Transverse colon (tissue), 4 donors: ENCODE measurements around the gene PI3. TPM values are rescaled to one million over a fixed set of nuclear protein-coding genes. Genes with fewer than 3 reads are reported as not detected.

Source experiments
- DNase-seq: peaks from one replicate; pipeline ENCODE4 v3.0.0-alpha.2; 2019
- H3K27ac ChIP-seq, 4 donors: fragments of 200-600 bp; sonication (generic); 2 replicates each; pipeline ENCODE4 v1.5.1; 2016 to 2018; ENCODE audit warnings: inconsistent platforms in 4 of 4
- H3K27me3 ChIP-seq: fragments of 200-600 bp; sonication (generic); 2 replicates; pipeline ENCODE4 v1.5.1; 2017; ENCODE audit warnings: inconsistent platforms
- H3K36me3 ChIP-seq, 4 donors: fragments of 200-600 bp; sonication (generic); 2 replicates each; pipeline ENCODE4 v1.5.1; 2017 to 2019; ENCODE audit warnings: inconsistent platforms in 4 of 4
- H3K4me1 ChIP-seq, 4 donors: fragments of 200-600 bp; sonication (generic); 2 replicates each; pipeline ENCODE4 v1.5.1; 2017 to 2020; ENCODE audit warnings: inconsistent platforms in 4 of 4
- H3K4me3 ChIP-seq, 4 donors: fragments of 200-600 bp; sonication (generic); 1 replicate in 1 of 4; 2 replicates in 3 of 4; pipeline versions ENCODE4 v1.5.1 to v1.6.1; 2017 to 2019; ENCODE audit warnings: inconsistent platforms in 4 of 4
- H3K9me3 ChIP-seq, 2 donors: fragments of 200-600 bp; sonication (generic); 2 replicates each; pipeline ENCODE4 v1.5.1; 2017 to 2019; ENCODE audit warnings: inconsistent platforms in 2 of 2
- EP300 ChIP-seq: sonication (generic); formaldehyde crosslinking; IDR thresholded peaks from one replicate; pipeline ENCODE4 v1.6.1; 2017; ENCODE audit warnings: antibody characterized with exemption, low read depth
- POLR2A ChIP-seq: fragments of 450-650 bp; IDR thresholded peaks from one replicate; pipeline ENCODE4 v1.6.1; 2016; ENCODE audit warnings: antibody characterized with exemption, mild to moderate bottlenecking, moderate library complexity
- POLR2AphosphoS5 ChIP-seq, 3 donors: sonication (generic); formaldehyde crosslinking; IDR thresholded peaks; one replicate each; pipeline ENCODE4 v1.6.1; 2016; ENCODE audit warnings: antibody characterized with exemption in 3 of 3
- WGBS, 2 donors: methylation state at CpG; one replicate each; pipeline ENCODE4 v1.1.5; 2018; ENCODE audit warnings: low coverage in 1 of 2; 5-methylcytosine and 5-hydroxymethylcytosine counted together
- in situ Hi-C, 4 donors: fragments of 200-750 bp; cut with MboI; loops; one replicate each; pipeline versions ENCODE4 v1.15.0 to v1.15.1; 2017; ENCODE audit warnings: low sequenced_read_pairs in 3 of 4, low pct_ligation_motif_present in 1 of 4, low pct_unique_long_range_greater_than_20kb in 1 of 4
- intact Hi-C: fragments of 100-400 bp; cut with DNase I; formaldehyde crosslinking; loops from one replicate; pipeline ENCODE4 v1.15.1; 2023; ENCODE audit warnings: low total_unique reads
- total RNA-seq, 4 donors: library from RNA; depleted of rRNA; stranded (reverse); fragments of >200 nt; gene quantifications; one replicate each; pipeline ENCODE4 v1.1.0, GENCODE V29; 2016
- TF ChIP-seq, protein P1 (sequence below), 5 experiments: fragments of 200-600 bp in 3 of 5; fragments of 450-650 bp in 2 of 5; sonication (generic) in 3 of 5; IDR thresholded peaks; 1 replicate in 2 of 5; 2 replicates in 3 of 5; pipeline ENCODE4 v1.5.1; 2016 to 2017; ENCODE audit warnings: antibody characterized with exemption in 5 of 5, inconsistent platforms in 3 of 5, mild to moderate bottlenecking in 2 of 5, moderate library complexity in 1 of 5

The PI3 gene
- total RNA-seq, 4 donors from 2014 or later: 197 to 285 (median 250) TPM; not detected in 1

DNA sequence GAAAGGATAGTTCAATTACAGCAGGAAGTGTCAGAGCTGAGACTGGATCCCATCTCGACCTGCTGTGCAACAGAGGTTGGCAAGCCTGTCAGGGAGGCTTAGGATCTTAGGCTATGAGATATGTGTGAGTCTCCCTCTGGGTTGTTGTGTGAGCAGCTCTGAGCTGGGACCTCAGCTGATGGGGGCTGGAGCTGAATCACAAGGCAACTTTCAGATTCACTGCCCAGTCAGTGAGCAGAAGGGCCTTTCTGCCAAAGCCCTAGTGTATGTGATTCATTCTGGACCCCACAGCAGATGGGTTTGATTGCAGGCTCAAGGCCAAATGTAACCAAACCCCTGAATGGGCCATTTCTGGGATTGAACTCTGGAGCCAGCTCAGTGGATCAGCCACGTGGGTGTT lies 4.5 kb downstream of the PI3 start:
- Histone ChIP-seq H3K36me3 (no peaks in the 10 kb centered on the region), H3K4me1 (peaks cover 0 to 14% (median 12%) of the 10 kb centered on the region in 4 donors), H3K9me3 (no peaks in the 10 kb centered on the region), H3K4me3 (no peak overlapping the region), H3K27me3 (no peaks in the 10 kb centered on the region), H3K27ac (no peak overlapping the region)
- intact Hi-C loops: no loop called here
- DNase-seq: no peak
- WGBS, 2 donors: 60 to 69% methylated on average over 1 to 2 of the region's 2 CpGs
- in situ Hi-C loops: no loop called here
- TF ChIP-seq, protein P1, sequence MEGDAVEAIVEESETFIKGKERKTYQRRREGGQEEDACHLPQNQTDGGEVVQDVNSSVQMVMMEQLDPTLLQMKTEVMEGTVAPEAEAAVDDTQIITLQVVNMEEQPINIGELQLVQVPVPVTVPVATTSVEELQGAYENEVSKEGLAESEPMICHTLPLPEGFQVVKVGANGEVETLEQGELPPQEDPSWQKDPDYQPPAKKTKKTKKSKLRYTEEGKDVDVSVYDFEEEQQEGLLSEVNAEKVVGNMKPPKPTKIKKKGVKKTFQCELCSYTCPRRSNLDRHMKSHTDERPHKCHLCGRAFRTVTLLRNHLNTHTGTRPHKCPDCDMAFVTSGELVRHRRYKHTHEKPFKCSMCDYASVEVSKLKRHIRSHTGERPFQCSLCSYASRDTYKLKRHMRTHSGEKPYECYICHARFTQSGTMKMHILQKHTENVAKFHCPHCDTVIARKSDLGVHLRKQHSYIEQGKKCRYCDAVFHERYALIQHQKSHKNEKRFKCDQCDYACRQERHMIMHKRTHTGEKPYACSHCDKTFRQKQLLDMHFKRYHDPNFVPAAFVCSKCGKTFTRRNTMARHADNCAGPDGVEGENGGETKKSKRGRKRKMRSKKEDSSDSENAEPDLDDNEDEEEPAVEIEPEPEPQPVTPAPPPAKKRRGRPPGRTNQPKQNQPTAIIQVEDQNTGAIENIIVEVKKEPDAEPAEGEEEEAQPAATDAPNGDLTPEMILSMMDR (IDR thresholded peaks at IDR 0.05): no peak
- TF ChIP-seq POLR2A (no peak), EP300 (no peak), POLR2AphosphoS5 (IDR thresholded peaks at IDR 0.05) (no peak)

DNA sequence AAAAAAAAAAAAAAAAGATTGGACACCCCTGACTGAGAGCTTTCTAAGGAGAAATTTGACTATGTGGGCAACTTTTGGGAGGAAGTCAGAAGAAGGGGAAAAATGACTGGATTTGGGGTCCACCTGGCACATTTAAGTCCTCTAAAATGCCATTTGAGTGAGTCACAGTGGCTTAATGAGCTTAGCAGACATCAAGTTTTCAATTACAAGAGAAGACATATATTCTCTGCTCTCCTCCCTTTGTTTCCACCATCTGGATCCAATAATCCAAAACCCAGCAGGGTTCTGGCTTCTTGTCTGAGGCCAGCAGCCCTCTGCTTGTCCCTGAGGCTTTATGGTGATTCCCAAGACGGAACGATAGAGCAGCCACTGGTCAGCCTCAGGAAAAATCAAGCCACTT lies 6.9 kb downstream of the PI3 start:
- no peak for DNase-seq
- in situ Hi-C loops: no loop called here
- H3K4me1 ChIP-seq: no peaks in the 10 kb centered on the region
- intact Hi-C loops: no loop called here
- WGBS, 2 donors: 79% methylated on average over 2 of the region's 2 CpGs; no CpG with 5 or more reads in 1 of the 2 donors
- no peaks in the 10 kb centered on the region for H3K9me3 ChIP-seq
- H3K36me3 ChIP-seq: no peaks in the 10 kb centered on the region
- H3K27ac ChIP-seq: no peak overlapping the region
- no peaks in the 10 kb centered on the region for H3K27me3 ChIP-seq
- TF ChIP-seq POLR2AphosphoS5 (IDR thresholded peaks at IDR 0.05): no peak
- TF ChIP-seq, protein P1 (IDR thresholded peaks at IDR 0.05): no peak
- no peak for TF ChIP-seq EP300
- TF ChIP-seq POLR2A: no peak
- no peak overlapping the region for H3K4me3 ChIP-seq

DNA sequence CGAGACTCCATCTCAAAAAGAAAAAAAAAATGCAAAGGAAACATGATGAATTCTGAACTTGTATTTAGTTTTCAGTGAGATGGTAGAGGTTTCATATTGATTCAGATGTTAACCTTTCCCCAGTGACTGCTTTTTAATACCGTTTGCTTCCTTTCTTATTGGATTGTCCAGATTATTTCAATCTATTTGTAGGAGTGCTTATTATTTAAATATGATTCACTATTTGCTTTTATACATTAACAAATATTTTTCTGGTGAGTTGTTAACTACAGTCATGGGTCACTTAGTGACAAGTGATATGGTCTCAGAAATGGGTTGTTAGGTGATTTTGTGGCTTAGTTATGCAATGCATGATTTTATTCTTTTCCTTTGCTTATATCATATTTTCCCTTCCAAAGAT lies 8.4 kb downstream of the PI3 start:
- Histone ChIP-seq H3K4me1 (no peaks in the 10 kb centered on the region), H3K4me3 (no peak overlapping the region), H3K27me3 (no peaks in the 10 kb centered on the region), H3K9me3 (no peaks in the 10 kb centered on the region), H3K36me3 (no peaks in the 10 kb centered on the region), H3K27ac (no peak overlapping the region)
- WGBS, 2 donors: 76 to 88% methylated on average over 2 of the region's 2 CpGs
- in situ Hi-C loops (no loop called here), intact Hi-C loops (no loop called here)
- no peak for TF ChIP-seq POLR2AphosphoS5 (IDR thresholded peaks at IDR 0.05)
- DNase-seq: no peak

DNA sequence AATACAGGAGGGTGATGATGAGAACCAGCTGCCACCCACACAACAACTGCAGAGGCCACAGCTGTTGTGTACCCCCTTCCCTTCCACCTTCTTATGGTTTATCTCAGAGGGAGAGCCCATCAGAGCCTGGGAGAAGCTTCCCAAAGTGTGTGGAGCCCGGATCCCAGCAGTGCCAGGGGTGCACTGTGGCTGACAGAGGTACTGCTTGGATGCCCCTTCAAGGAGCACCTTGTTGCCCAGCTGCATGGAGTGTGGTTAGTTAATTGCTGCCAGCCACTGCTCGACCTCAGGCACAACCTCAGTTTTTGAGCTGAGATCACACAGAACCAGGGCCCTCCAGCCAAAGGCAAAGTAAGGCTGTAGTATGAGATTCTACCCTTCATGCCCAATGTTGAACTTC lies 13.0 kb downstream of the PI3 start:
- WGBS, 2 donors: 76% methylated on average over 2 of the region's 2 CpGs; no CpG with 5 or more reads in 1 of the 2 donors
- in situ Hi-C loops: no loop called here
- Histone ChIP-seq H3K27ac (no peak overlapping the region), H3K4me3 (no peak overlapping the region), H3K9me3 (no peaks in the 10 kb centered on the region), H3K27me3 (no peaks in the 10 kb centered on the region), H3K4me1 (no peaks in the 10 kb centered on the region), H3K36me3 (no peaks in the 10 kb centered on the region)
- TF ChIP-seq POLR2AphosphoS5 (IDR thresholded peaks at IDR 0.05) (no peak), EP300 (no peak), POLR2A (no peak)
- TF ChIP-seq, protein P1 (IDR thresholded peaks at IDR 0.05): no peak
- no peak for DNase-seq
- intact Hi-C loops: no loop called here

DNA sequence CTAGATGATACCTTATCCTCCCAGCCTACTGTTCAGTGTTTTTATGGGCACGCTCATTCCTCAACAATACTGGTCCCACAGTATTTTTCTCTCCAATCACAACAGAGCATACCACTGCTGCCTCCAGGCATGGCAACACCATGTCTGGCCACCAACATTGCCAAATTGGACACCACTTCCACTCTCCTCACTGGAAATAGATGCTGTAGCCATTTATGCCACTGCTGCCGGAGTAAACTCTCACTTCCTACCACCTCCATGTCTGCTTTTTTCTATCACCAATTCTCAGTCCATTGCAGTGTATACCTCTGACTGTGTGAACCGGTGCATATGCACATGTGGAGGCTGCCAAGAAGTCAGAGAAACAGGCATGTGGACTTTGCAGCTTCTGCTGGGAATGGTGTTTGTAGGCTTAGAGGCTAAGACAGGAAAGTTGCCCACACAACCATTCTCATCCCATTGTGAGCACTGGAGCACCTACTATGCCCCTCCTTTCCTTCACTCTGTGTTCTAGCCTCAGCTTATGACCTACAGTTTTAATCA lies 14.4 kb downstream of the PI3 start:
- 88 to 100% methylated on average over 1 to 3 of the region's 3 CpGs for WGBS, 2 donors
- no peaks in the 10 kb centered on the region for H3K27me3 ChIP-seq
- no peaks in the 10 kb centered on the region for H3K9me3 ChIP-seq
- no peak for TF ChIP-seq EP300
- in situ Hi-C loops: no loop called here
- DNase-seq: no peak
- H3K4me1 ChIP-seq: no peaks in the 10 kb centered on the region
- intact Hi-C loops: no loop called here
- H3K4me3 ChIP-seq: no peak overlapping the region
- no peaks in the 10 kb centered on the region for H3K36me3 ChIP-seq
- H3K27ac ChIP-seq: no peak overlapping the region
